NK-92 (cell line): Measurements from ENCODE around the gene ARPC4.

Source experiments
- DNase-seq: peaks from one replicate; lab custom pipeline; 2025; ENCODE audit not compliant: unreplicated experiment; lab: John Stamatoyannopoulos, UW

The ARPC4 gene

GRCh38 chr3:9791127-9791526, 1.8 kb upstream of the ARPC4 start:
- no peak for DNase-seq

- DNase-seq = no peak
These were observed 985 bp upstream of the ARPC4 start for GRCh38 chr3:9791790-9792404.

GRCh38 chr3:9793161-9793781, 389 bp downstream of the ARPC4 start:
- DNase-seq = no peak

DNA sequence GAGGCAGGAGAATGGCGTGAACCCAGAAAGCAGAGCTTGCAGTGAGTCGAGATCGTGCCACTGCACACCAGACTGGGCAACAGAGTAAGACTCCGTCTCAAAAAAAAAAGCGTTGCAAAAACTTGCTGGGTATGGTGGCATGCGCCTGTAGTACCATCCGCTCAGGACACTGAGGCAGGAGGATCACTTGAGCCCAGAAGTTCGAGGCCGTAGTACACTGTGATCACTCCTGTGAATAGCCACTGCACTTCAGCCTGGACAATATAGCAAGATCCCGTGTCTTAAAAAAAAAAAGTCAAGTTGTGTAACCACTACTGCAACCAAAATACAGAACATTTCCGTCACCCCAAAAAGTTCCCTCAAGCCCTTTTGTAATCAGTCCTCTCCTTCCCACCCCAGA, 1.5 kb downstream of the ARPC4 start:
- DNase-seq = no peak

GRCh38 chr3:9795207-9795606, 2.3 kb downstream of the ARPC4 start:
- no peak for DNase-seq

- DNase-seq = no peak
These were observed 4.5 kb downstream of the ARPC4 start for GRCh38 chr3:9797196-9797945.

DNA sequence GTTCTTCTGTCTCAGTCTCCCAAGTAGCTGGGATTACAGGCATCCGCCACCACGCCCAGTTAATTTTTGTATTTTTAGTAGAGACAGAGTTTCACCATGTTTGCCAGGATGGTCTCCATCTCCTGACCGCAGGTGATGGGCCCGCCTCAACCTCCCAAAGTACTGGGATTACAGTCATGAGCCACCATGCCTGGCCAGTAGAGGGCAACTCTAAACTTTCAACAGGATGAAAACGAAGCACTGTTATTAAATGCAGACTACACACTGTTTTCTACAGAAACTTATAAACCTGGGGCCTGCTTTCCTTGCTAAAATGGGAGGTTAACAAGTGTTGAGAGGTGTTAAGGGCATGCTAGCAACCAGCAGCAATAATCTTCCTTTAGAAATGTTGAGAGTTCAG, 7.6 kb downstream of the ARPC4 start:
- no peak for DNase-seq

DNA sequence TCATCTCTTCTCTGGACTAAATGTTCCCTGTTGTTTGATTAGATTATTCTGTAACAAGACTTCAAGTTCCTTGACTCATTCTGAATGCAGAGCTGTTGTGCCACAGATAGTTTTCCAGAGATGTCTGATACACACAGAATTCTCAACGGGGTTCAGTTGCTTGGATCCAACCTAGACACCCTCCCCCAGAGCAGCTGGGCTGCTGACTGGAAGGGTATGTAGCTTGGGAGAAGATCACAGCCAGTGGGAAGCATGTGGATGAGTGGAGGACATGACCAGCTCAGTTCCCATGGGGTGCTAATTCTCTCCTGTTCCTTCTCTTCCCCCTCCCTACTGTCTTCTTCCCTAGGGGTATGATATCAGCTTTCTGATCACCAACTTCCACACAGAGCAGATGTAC, 10.6 kb downstream of the ARPC4 start:
- no peak for DNase-seq

GRCh38 chr3:9804996-9805395, 12.1 kb downstream of the ARPC4 start:
- DNase-seq = no peak

DNA sequence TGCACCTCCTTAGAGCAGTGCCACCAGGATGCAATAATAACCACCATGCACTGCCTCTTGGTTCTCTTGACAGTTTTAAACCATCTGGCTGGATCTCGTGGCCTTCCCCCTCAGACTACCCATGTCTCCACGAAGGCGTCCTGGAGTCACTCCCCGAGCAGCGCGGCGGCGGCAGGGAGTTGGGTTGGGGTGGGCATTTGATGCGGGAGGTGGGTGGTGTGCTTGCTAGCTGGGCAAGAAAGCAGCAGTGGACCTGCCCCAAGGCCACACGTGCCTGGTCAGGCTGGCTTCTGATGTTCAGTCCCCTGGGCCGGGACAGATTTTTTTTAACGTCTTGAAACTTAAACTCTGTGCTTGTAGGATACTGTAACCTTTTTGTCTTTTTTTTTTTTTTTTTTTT, 13.3 kb downstream of the ARPC4 start:
- DNase-seq = no peak

DNA sequence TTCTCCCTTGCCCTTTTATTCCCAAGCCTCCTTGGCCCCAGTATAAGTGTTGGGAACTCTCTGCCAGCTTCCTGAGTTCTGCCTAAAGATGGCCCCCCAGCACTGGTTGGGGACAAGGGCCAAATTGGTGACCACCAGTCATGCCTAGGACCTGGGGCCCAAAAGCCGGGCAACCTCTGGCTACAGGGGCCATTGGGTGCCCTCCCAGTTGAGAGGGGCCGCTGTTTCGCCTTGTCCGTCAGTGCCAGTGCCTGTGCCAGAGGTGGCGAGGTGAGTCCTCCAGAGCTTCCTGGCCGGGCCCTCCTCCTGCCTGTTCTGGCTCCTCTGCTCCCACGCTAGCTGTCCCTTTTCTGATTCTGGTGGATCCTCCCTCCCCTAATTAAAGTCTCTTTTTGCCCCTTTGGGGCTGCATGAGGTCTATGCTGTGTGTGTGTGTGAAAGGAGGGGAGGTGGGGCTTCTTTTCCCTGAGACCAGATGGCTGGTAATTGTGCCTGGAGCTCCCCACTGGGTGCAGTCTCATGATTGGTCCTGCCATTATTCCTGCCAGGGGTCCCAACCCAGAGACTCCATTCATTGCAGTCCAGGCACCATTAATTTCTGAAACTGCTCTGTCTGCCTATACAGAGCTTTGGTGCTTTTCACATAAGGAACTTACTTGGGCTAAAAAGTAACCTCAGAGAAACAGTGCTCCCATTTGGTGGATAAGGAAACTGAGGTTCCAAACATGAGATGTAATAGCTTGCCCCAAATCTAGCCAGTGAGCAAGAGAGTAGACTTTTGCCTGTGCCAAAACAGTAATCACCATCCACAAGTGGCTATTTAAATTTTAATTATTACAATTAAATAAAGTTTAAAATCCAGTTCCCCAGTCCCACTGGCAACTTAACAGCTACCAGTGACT, 14.1 kb downstream of the ARPC4 start:
- DNase-seq = no peak

- no peak for DNase-seq
These were observed 15.1 kb downstream of the ARPC4 start for GRCh38 chr3:9807981-9808344.

DNA sequence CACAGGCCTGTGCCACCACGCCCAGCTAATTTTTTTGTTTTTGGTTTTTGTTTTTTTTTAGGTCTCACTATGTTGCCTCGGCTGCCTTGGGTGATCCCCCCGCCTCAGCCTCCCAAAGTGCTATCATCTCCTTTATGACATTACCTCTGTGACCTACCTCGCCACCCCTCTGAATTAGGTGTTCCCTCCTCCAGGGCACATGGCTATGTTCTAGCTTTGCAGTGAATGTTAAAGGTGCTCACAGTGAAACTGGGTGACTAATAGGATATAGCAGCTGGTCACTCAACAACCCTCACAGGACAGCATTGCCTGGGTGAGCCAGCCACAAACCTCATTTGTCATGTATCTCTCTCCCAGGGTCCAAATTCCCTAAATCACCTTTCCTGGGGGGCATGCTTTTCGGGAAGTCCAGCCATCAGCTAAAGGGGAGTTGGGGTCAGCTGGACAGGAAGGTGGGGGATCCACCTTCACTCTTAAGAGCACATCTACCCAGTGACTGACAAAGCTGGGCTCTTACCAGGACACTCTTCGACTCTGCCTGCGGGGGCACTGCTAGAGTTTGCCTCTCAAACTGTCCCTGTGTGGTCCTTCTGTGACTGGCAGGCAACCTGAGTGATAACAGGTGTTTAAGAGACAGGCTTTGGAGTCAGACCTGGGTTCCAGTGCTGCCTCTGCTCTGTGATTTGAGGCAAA, 15.6 kb downstream of the ARPC4 start:
- no peak for DNase-seq

DNA sequence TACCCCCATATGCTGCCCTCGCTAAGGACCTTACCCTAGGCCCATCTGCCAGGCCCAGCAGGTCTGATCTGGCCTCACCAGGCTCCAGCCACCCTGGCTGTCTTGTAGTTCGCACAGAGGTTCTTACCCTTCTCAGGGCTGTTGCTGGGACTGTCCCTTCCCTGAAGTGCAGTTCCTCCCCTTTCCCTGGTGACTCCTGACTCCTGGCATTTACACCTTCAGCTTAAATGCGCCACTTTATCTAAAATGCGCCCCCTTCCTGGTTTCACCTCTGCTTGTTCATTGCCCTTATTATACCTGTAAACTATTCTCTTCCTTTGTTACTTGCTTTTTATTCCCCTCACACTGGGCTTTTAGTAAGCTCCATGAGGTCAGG, 16.3 kb downstream of the ARPC4 start:
- DNase-seq = no peak

- no peak for DNase-seq
These were observed 16.9 kb downstream of the ARPC4 start, which contains the start of gene TTLL3 for GRCh38 chr3:9809615-9810432. Gene TTLL3, plus strand, starts transcription at chr3:9810262. Its CDS starts 400 bp downstream, at chr3:9810662.

DNA sequence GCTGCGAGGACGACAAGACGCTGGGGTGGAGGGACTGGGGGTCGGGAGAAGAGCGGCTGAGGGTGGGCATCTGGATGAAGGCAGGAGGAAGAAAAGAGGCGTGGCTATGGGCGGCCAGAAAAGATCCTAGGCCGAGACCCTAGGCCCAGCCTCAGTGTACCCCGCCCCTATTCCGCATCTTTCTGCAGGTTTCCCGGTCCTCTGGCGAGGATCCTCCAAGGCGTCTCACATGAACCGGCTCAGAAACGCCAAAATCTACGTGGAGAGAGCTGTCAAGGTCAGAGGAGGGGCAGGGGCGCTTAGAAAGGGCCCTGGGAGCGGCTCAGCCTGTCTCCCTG, 17.5 kb downstream of the ARPC4 start:
- DNase-seq = no peak

DNA sequence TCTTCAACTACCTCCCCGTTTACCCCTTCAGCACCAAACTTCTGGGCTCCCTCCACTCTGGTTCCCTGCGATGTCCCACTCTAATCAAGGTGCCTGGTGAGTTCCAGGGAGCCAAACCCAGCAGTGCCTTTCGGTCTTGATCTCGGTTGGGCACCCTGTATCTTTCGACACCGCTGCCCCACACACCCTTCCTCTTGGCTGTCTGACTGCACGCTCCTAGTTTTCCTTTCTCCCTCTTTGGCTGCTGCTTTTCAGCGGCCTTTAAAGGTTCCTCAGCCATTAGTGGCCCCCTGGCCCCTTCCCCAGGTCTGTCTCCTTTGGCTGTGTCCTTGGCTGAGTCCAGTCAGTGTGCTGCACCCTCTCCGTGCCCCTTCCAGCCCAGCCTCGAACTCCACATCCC, 18.0 kb downstream of the ARPC4 start:
- no peak for DNase-seq

- DNase-seq = no peak
These were observed 20.1 kb downstream of the ARPC4 start for GRCh38 chr3:9812870-9813483.

GRCh38 chr3:9815986-9816385, 23.1 kb downstream of the ARPC4 start:
- DNase-seq = no peak

DNA sequence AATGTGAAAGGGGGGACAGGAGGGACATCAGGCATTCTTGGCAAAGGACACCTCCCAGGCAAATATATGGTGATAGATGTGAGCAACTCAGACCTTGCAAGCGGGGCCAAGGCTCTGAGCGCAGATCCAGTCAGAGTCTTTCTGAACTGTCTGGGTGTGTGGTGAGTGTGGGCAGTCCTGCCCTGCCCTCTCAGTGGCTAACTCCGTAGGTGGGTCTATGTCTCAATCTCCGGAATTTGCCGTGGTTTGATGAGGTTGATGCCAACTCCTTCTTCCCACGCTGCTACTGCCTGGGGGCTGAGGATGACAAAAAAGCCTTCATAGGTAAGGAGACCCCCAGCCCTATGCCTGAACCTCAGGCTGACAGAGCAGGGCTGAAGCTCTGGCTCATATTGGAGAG, 24.6 kb downstream of the ARPC4 start:
- no peak for DNase-seq
